Activated CD4-positive, CD25-positive, alpha-beta regulatory T cell treated with anti-CD3 and anti-CD28 coated beads, Interleukin-2, amount 50 U/mL, for 72 hours (primary cell): ENCODE results near the gene BAIAP2L1.
"Not testable (repeated sequence)": the region's sequence is repeated elsewhere in the genome, so short reads cannot be mapped to it uniquely, and the experiment has no call there.

ENCODE experiments used
- DNase-seq: peaks from one replicate; pipeline ENCODE4 v3.0.0; 2021

The BAIAP2L1 gene

GRCh38 chr7:98317366-98318040 is 83.4 kb downstream of the BAIAP2L1 start:
- no peak for DNase-seq

GRCh38 chr7:98315994-98316527 is 84.8 kb downstream of the BAIAP2L1 start:
- not testable (repeated sequence) for DNase-seq

- DNase-seq: no peak
These were observed 85.4 kb downstream of the BAIAP2L1 start for GRCh38 chr7:98315318-98315993.

GRCh38 chr7:98314469-98314868 is 86.4 kb downstream of the BAIAP2L1 start:
- DNase-seq: no peak

- no peak for DNase-seq
These were observed 88.7 kb downstream of the BAIAP2L1 start for GRCh38 chr7:98312201-98312600.

GRCh38 chr7:98309566-98309965 is 91.3 kb downstream of the BAIAP2L1 start:
- no peak for DNase-seq

- no peak for DNase-seq
These were observed 92.9 kb downstream of the BAIAP2L1 start for GRCh38 chr7:98307971-98308466.

- DNase-seq: no peak
These were observed 94.8 kb downstream of the BAIAP2L1 start for GRCh38 chr7:98305951-98306535.

- no peak for DNase-seq
These were observed 97.0 kb downstream of the BAIAP2L1 start for GRCh38 chr7:98303906-98304305.

- DNase-seq: no peak
These were observed 97.6 kb downstream of the BAIAP2L1 start for GRCh38 chr7:98303176-98303865.

GRCh38 chr7:98301693-98302470 is 99.0 kb downstream of the BAIAP2L1 start:
- DNase-seq: no peak

GRCh38 chr7:98300595-98301372 is 100.1 kb downstream of the BAIAP2L1 start:
- no peak for DNase-seq

GRCh38 chr7:98297626-98298286 is 103.1 kb downstream of the BAIAP2L1 start:
- no peak for DNase-seq

GRCh38 chr7:98296833-98297232 is 104.1 kb downstream of the BAIAP2L1 start:
- no peak for DNase-seq

- DNase-seq: no peak
These were observed 105.3 kb downstream of the BAIAP2L1 start for GRCh38 chr7:98295467-98296192.

- DNase-seq: no peak
These were observed 106.0 kb downstream of the BAIAP2L1 start for GRCh38 chr7:98294798-98295382.

- no peak for DNase-seq
These were observed 106.6 kb downstream of the BAIAP2L1 start for GRCh38 chr7:98294326-98294725.

GRCh38 chr7:98293746-98294145 is 107.1 kb downstream of the BAIAP2L1 start:
- no peak for DNase-seq

- DNase-seq: no peak
These were observed 107.6 kb downstream of the BAIAP2L1 start for GRCh38 chr7:98293265-98293664.

- no peak for DNase-seq
These were observed 109.2 kb downstream of the BAIAP2L1 start for GRCh38 chr7:98291717-98292116.
